ENCODE data around the gene ZNF385D.

ZNF385D gene

DNA sequence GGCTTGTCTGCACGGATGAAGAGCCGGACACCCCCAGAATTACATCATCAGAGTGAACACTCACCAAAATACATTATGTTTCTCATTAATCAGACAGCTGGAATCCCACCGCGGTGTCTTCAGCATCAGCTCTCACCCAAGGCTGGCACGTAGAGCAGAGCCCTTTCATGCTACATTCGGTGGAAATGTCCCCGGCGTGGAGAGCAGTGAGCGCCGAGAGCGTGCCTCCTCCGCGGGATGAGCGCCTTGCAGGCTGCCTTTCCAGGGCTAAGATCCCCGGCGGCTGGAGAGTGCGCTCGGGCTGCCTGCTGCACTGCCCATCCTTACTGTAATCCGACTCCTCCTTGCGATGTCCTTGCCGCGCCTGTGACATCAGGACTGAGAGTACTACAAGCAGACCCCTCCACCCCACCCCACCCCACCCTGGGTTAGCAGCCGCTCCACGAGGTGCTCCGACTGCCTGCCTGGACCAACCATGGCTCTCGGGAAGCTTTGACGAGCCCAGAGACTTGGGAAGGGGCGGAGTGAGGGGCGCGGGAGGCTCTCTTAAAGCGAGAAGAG, at the start of gene ZNF385D:
ZNF385D (minus strand) TSS at position 380 of the 561 bp plus-strand sequence; CDS start at position 86, 294 bp downstream.
- no peak for DNase-seq

DNA sequence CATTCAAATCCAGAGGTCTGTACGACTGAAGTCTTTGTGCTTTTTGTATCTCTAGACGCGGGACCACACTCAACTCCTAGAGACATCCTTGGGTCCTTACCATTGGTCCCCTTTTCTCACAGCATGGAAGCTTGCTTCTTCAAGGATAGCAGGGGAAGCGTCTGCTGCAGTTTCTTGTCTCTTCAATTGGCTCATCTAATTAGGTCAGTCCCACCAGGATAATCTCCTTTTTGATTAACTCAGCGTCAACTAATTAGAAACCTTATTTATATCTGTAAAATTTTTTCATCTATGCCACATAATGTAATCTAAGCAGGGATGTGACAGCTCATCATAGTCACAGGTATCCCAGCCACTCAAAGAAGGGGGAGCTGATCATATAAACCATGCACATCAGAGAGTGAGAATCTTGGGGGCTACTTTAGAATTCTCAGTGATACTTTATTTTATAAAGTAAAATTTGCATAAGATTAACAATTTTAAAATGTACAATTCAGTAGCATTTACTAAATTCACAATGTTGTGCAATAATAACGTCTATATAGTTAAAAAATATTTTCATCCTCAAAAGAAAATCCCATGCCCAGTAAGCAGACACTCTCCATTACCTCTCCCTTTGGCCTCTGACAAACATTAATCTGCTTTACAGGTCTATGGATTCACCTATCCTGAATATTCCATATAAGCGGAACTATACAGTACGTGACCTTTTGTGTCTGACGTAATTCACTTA, 47.5 kb upstream of the ZNF385D start:
- DNase-seq: no peak

DNA sequence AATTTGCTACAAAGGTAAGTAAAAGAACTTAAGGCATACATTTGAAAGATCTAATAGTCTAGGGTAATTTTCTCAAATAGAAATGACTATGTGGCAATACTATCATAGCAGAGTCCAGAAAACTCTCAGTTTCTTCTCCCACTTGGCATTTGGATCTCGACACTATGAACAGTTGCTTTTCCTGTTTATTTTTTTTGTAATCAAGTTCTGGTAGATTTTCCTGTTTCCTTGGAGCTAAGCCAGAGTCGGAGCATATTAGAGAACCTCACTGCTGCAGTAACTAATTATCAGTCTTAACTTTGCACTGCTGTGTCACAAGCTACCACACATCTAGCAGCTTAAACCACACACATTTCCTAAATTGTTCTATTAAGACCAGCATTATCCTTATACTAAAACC, 44.9 kb upstream of the ZNF385D start:
- DNase-seq: no peak

DNA sequence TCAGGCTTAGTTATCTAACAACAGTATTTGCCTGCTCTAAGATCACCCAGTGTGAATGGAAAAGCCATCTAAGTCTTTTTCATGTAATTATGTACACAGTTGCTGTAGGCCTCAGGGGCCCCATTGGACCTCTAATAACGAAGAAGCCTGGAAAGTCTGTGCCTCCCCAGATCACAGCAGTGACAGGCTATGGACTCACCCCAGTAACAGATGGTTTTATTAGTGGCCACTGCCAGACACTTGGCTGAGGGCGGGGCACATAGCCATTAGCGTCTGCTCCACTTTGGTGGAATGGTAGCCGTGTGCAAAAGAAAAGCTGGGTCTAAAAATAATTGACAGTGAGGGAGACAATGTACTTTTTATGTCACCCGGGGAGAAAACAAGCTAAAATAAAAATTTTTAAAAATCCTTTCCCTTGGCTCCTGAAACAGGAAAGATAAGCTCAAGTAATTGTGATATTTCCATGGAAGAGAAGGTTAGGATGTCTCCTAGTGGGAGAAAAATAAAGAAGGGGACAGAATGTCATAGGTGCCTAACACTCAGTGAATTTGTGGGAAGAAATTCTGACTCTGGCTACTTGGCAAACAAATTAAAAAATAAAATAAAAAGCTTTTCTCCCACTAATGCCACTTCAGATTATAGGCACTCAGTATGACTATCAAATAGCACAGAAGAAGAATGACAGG, 44.3 kb upstream of the ZNF385D start:
- DNase-seq: no peak

DNA sequence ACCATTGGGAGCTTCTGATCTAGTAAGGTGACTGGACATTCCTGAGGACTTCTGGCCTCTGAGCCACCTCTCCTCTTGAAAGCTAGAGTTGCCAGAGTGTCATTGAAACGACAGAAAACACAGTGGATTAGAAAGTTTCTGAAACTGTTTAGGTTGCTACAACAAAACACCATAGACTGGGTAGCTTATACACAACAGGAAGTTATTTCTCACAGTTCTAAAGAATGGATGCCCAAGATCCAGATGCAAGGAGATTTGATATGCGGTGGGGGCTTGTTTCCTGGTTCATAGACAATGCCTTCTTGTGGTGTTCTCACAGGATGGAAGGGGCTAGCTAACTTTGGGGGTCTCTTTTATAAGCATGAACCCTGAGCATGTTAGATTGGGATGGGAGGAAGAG, 43.3 kb upstream of the ZNF385D start:
- DNase-seq: no peak

DNA sequence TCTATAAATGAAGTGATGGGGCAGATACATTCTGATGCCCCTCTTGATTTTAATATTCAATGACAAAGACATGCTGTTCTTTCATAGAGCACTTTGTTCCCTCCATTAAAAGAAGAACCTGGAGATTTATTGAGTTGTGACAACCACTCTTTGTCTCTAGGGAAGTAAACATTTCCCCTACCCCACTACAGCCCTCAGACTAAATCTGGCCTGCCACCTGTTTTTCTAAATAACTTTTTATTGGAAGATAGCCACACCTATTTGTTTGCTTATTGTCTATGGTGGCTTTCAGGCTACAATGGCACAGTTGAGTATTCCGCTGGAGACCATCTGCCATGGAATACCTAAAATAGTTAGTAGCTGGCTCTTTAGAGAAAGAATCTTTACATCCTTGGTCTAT, 41.2 kb upstream of the ZNF385D start:
- no peak for DNase-seq

- no peak for DNase-seq
Measured at GRCh38 chr3:21791356-21791755, 40.3 kb upstream of the ZNF385D start.

- no peak for DNase-seq
Measured at GRCh38 chr3:21790466-21790865, 39.5 kb upstream of the ZNF385D start.

DNA sequence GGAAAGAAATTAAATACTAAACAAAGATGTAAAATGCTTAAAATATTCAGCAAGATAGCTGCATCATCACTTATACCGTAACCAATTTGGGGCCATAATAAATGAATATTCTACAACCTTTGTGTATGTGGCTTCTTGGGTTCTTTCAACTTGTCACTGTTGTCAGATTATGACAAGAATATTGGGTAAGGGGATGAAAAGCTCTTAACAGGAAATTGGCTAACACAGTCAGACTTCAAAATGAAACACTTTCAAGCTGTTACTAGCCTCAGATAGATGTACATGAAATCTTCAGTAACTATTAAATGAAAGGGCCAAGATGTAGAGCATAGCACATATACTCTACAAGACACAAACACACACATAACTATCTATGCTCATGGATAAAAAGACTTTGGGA, 38.7 kb upstream of the ZNF385D start:
- DNase-seq: no peak

GRCh38 chr3:21786438-21786797, 35.4 kb upstream of the ZNF385D start:
- no peak for DNase-seq

GRCh38 chr3:21785765-21786437, 34.9 kb upstream of the ZNF385D start:
- DNase-seq: no peak

GRCh38 chr3:21783839-21784238, 32.8 kb upstream of the ZNF385D start:
- no peak for DNase-seq

DNA sequence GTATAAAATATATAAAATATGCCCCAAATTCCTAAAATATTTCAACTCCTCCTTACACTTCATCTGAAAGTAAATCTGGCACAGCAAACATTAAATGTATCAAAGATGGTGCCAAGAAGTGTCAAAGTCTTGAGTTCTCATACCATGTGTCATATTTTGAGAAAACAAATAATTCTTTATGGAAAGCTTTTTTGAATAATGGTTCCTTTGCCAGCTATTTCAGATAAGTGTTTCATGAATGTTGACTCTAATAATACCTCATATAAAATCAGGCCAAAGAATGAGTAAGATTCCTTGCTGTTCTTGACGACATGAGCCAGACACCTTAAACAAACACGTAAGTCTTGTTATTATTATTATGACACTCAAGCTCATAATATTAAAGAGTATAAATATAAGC, 30.3 kb upstream of the ZNF385D start:
- no peak for DNase-seq

- DNase-seq: no peak
Measured at GRCh38 chr3:21779909-21780308, 28.9 kb upstream of the ZNF385D start.

GRCh38 chr3:21778715-21779114, 27.7 kb upstream of the ZNF385D start:
- DNase-seq: no peak

DNA sequence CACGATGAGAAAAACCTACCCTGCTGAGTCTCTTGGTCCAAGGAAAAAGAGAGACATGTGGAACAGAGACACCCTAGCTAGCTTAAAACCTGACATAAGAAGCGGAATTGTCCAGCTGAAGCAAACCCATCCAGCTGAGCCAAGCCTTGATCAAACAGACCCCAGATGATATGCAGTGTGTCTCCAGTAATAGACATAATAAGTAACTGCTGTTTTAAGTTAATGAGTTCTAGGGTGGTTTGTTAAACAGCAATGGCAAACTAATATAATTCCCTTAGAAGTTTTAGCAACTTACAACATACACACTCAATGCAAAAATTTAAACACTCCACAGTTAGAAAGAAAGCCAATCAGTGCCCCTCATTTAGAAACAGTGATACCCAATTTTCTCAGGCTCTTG, 26.8 kb upstream of the ZNF385D start:
- no peak for DNase-seq

DNA sequence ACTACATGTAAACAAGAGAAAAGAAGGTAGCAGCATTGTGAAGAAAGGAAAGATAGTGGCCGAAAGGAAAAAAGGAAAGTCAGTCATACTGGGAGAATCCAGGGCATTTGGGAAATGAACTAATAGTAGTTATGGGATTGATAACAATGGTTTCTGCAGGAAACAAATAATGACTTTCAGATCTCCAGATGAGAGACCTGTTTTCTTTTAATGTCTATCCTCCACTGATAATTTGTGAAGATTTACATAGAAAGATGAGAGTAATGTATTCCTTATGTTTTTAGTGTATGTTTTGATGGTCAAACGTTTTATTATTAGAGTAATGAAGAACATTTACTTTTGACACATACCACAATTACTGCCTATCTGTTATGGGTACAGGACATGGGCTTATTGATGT, 15.0 kb upstream of the ZNF385D start:
- no peak for DNase-seq

DNA sequence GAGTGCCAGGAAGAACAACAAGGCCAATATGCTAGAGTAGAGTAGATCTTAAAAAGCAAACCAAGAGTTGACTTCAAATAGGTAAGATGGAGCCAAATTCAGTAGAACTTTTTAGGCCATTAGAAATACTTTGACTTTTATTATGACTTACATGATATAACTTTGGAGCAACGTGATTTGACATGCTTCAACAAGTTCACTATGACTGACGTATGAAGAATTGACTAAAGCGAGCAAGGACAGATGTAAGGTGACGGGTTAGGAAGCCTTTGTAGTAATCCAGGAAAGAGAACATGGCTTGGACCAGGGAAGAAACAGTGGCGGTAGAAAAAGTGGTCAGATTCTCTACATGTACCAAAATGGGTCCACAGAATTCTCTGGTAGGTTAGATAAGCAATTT, 4.9 kb upstream of the ZNF385D start:
- DNase-seq: no peak

DNA sequence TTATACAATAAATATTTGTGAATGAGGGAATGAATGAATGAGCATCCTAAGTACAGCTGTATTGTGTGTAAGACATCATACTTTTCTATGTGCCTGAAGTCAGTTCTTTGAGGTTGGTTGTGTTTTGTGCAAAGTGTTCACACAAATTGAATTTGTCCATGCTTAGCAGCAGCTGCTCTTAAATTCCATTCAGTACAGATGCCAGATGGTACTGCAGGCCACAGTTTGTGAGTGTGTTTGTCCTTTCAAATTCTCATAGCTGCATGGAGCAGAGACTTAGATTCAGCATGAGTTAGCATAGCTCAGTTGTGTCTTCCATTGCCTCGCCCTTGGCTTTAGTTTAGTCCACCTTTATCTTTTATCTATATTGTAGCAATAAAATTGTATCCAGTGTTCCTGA, 3.8 kb upstream of the ZNF385D start:
- DNase-seq: no peak

DNA sequence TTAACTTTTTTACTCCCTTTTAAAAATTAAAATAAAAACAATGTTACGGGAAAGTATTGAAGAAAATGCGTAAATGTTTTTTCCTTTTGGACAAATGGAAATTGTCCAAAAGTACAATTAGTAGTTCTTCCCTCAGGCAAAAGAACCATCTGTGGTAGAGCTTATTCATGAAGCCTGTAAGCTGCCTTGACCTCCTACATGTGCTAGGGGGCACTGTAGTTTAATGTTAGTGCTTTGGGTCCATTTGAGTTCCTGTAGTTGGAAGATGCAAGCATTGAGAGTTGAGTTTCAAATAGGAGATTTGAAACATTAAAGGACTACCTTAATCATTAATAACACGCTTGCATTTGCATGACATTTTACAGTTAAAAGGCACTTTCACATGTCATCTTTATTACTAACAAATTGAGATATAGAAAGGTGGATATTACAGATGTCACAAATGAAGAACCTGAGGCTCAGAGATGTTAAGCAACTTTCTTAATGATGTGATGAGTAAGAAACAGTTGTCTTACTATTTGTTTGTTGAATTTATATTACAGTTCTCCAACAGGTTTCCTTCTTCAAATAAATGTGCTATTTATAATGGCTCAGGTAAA, 1.8 kb upstream of the ZNF385D start:
- DNase-seq: no peak

DNA sequence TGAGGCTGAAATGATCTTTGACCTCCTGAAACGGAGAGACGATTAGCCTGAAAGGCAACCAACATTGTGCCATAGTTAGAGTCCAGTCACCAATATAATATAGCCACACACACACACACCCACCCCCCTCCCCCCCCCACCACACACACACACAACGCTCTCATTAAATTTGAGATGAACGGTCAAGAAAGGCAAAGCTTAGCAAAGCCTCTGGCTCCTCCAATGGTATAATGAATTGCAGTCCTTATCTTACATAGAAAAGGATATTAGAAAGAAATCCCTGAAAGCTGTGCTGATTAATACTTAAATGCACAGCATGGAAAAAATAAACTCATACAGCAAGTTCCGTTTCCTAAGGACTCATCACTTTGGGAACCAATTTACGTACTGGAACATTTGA, 876 bp upstream of the ZNF385D start:
- DNase-seq: no peak

- DNase-seq: no peak
Measured at GRCh38 chr3:21750080-21750696, 822 bp downstream of the ZNF385D start.

GRCh38 chr3:21747966-21748555, 2.9 kb downstream of the ZNF385D start:
- no peak for DNase-seq

Data from activated CD4-positive, alpha-beta T cell treated with anti-CD3 and anti-CD28 coated beads for 4 hours (primary cell).